EL (cell line): ENCODE results near the gene BACE2.

Experiments
- DNase-seq: peaks from one replicate; pipeline ENCODE4 v3.0.0-alpha.2; 2016

Gene BACE2

GRCh38 chr21:41149199-41149598 lies 18.8 kb upstream of the BACE2 start:
- no peak for DNase-seq

DNA sequence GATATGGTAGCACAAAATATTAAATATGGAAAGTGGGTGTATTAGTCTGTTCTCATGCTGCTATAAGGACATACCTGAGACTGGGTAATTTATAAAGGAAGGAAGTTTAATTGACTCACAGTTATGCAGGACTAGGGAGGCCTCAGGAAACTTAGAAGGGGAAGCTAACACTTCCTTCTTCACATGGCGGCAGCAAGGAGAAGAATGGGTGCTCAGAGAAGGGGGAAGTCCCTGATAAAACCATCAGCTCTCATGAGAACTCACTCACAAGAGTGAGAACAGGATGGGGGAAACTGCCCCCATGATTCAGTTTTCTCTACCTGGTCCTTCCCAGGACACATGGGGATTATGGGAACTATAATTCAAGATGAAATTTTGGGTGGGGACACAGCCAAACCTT lies 15.8 kb upstream of the BACE2 start:
- no peak for DNase-seq

- DNase-seq: no peak
These were observed 14.5 kb upstream of the BACE2 start for GRCh38 chr21:41153443-41153842.

DNA sequence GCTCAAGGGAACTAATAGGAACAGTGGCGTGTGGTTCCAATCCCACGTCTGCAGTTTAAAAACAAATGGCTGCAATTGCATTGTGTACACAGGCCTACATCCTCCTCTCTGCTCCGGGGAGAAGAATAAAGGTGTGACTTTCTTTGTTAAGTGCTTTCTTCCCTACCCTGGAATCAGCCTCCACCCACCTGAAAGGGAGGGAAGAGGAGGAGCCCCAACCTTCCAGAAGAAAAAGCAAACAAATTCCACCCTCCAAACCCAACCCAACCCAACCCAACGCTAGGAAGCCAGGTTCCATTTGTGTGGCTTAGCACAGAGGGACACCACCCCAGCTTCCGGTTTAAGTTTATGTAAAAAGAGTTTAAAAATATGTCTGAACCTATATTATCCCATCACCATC lies 11.8 kb upstream of the BACE2 start:
- DNase-seq: no peak

GRCh38 chr21:41158026-41158425 lies 9.9 kb upstream of the BACE2 start:
- DNase-seq: no peak

DNA sequence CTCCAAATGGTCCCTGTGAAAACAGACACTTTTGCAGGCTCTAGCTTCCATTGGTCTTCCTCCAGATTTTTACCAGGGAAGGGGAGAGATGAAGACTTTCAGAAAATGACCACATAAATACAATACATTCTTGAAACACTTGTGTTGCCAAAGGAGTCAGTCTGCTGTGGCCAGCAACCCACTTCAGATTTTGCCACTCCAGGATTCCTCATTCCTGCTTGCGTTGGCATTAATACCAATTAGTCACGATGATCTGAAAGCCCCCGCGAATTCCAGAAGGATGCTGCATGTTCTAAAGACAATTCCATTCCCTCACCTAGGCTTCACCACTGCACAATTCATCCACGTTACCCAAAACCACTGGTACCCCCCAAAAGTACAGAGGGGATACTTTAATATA lies 7.9 kb upstream of the BACE2 start:
- no peak for DNase-seq

DNA sequence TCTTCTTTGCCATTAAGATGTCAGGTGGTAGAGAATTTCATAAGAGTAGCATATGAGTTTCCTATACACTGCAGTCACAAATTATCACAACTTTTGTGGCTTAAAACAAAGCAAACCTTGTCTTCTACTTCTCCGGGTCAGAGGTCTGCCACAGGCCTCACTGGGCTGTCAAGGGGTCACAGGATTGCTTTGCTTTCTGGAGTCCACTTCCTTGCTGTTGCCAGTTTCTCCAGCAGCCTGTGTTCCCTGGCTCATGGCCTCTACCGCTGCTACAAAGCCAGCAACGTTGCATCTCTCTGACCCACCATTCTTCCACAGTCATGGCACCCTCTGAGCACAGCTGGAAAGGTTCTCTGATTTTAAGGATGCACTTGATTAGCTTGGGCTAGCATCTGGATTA lies 6.5 kb upstream of the BACE2 start:
- no peak for DNase-seq

- no peak for DNase-seq
These were observed 5.9 kb upstream of the BACE2 start for GRCh38 chr21:41162096-41162495.

- DNase-seq: no peak
These were observed 4.9 kb upstream of the BACE2 start for GRCh38 chr21:41163091-41163490.

DNA sequence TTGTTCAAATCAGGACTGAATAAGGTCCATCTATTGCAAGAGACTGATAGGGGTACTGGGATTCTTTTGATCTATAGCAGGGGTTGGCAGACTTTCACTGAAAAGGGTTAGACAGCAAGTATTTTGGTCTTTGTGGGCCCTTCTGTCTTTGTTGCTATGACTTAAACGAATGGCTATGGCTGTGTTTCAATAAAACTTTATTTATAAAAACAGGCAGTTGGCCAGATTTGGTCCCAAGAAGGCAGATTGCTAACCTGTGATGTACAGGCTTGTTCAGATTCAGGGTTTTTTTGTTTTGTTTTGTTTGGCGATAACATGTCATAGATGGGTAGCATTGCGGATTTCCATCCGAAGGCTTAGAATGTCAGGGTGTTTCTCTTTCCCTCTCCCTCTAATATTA lies 3.9 kb upstream of the BACE2 start:
- DNase-seq: no peak

- peak; percentile 58 for DNase-seq
These were observed 2.8 kb upstream of the BACE2 start for GRCh38 chr21:41164981-41165655.

DNA sequence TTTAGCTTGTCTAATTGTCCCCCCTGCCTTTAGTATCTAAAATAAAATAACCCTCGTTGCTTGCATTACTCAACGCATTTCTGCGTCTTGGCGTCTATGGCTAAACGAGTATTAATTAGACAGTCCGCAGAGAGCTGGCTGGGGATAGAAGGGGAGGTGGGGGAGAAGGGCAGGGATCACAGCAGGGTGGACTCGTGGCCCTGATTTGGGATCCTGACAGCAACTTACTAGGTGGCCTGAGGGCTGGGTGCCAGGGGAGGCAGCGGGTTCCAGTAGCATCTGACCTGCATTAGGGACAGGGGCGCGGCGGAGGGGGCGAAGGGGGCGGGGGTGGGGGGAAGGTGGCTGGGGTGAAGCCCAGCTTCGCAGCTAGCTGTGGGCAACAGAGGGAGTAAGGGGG lies 1.1 kb upstream of the BACE2 start:
- DNase-seq: no peak

GRCh38 chr21:41168391-41169257 lies 664 bp downstream of the BACE2 start:
- peak; percentile 70 for DNase-seq

GRCh38 chr21:41169258-41169576 lies 1.3 kb downstream of the BACE2 start:
- no peak for DNase-seq

GRCh38 chr21:41169701-41170100 lies 1.7 kb downstream of the BACE2 start:
- DNase-seq: no peak

- peak; percentile 39 for DNase-seq
These were observed 2.5 kb downstream of the BACE2 start for GRCh38 chr21:41170442-41170841.

DNA sequence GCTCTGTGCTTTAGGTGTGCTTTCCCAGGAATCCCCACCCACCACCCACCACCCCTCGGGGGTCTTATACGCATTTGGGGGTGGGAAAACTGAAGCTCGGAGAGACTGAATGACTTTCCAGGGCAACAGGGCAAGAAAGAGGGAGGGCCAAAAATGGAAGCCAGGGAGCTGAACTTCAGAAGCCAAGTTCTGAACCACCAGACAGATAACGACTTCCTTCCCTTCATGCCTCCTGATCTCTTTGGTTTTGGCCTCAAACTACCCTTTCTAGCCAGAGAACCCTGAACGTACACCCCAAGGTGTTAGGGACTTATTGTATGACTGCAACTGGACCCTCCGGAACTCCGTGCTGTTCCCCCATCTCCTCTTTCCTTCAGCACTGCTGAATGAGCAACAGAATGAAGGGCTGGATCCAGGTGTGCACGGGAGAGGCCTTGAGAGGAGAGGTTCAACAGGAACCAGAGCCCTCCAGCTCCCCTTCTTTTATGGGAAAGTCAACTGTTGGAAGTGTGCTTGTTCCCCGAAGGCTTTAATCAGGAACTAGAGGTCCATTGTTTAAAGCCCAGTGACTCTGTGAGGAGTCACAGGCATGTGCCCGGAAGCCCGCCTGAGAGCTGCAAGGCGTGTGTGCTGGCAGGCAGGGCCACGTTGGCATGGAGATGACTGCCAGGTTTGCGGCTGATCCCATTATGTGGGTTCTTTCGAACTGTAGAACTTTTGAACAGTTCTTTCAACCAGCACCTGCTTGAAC lies 3.1 kb downstream of the BACE2 start:
- DNase-seq: no peak

DNA sequence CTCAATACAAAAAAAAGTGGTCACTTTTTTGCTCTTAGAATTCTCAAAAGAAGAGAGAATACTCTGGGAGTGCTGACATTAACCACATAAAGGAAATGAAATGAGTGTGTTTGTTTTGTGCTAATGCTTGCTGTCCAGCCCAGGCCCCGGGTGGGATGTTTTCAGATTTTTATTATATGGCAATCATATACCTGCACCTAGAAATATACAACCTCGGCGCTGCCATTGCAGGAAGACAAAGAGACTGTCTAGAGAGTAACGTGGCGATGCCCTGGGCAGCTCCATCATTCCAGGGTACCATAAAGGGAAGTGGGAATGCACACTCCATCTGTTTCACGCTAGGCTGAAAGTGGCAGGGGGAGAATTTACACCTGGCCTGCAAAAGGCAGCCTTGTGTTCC lies 7.1 kb downstream of the BACE2 start:
- DNase-seq: no peak

GRCh38 chr21:41176846-41177245 lies 8.9 kb downstream of the BACE2 start:
- DNase-seq: no peak

- DNase-seq: no peak
These were observed 12.8 kb downstream of the BACE2 start for GRCh38 chr21:41180752-41181151.

- DNase-seq: no peak
These were observed 14.6 kb downstream of the BACE2 start for GRCh38 chr21:41182547-41182946.

GRCh38 chr21:41183575-41183974 lies 15.6 kb downstream of the BACE2 start:
- DNase-seq: no peak

- DNase-seq: no peak
These were observed 17.8 kb downstream of the BACE2 start for GRCh38 chr21:41185802-41186201.
